ENCODE results near the gene SLBP.

- no peak for TF ChIP-seq CTCF (IDR thresholded peaks at IDR 0.05; ENCODE audit: extremely low read depth in 1 of 2, insufficient read depth in 1 of 2, low read depth in 1 of 2, low read length in 2 of 2)
- TF ChIP-seq EZH2 (IDR thresholded peaks at IDR 0.05; ENCODE audit: borderline replicate concordance, low read depth, low read length, severe bottlenecking) = no peak
- TF ChIP-seq MAX (IDR thresholded peaks at IDR 0.05; ENCODE audit: insufficient read depth, insufficient read length) = no peak
Measured at GRCh38 chr4:1683736-1684505, 28.2 kb downstream of the SLBP start, which contains the start of gene FAM53A.

Data from endothelial cell of umbilical vein (primary cell).